ENCODE results near the gene EID2.

DNA sequence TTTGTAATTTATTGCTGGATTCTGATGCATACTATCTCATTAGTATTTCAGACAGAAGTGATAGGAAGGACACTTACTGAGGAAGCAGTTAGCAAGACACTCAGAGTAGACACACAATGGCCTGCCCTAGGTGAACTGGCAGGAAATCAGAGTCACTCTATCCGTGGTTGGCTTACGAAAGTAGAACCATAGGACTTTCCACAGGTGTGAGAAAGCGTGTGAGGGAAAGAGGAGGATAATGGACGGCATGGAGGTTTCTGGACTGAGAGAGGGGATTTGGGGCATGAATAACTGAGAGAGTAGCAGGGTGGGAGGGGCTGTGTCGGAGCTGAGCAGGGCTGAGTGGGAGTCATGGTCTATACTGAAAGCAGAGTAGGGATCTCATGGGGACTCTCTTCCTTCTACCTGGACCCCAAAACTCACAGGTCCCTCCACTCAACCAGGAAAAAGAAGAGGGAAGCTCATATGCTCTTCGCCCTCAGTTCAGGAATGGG is 18.7 kb upstream of the EID2 start:
- TF ChIP-seq, protein P1, sequence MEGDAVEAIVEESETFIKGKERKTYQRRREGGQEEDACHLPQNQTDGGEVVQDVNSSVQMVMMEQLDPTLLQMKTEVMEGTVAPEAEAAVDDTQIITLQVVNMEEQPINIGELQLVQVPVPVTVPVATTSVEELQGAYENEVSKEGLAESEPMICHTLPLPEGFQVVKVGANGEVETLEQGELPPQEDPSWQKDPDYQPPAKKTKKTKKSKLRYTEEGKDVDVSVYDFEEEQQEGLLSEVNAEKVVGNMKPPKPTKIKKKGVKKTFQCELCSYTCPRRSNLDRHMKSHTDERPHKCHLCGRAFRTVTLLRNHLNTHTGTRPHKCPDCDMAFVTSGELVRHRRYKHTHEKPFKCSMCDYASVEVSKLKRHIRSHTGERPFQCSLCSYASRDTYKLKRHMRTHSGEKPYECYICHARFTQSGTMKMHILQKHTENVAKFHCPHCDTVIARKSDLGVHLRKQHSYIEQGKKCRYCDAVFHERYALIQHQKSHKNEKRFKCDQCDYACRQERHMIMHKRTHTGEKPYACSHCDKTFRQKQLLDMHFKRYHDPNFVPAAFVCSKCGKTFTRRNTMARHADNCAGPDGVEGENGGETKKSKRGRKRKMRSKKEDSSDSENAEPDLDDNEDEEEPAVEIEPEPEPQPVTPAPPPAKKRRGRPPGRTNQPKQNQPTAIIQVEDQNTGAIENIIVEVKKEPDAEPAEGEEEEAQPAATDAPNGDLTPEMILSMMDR (IDR thresholded peaks at IDR 0.05): no peak
- TF ChIP-seq POLR2A (IDR thresholded peaks at IDR 0.05): no peak
